CD4-positive, alpha-beta memory T cell (primary cell): ENCODE measurements around the gene CYP26B1. TPM values are rescaled to one million over a fixed set of nuclear protein-coding genes. Genes with fewer than 3 reads are reported as not detected.

Source experiments
- CTCF ChIA-PET: fragments of 350-600 bp; sonication (Branson Sonifier 250); formaldehyde crosslinking; loops from one replicate; lab custom pipeline; 2021; ENCODE audit warnings: inconsistent platforms; ENCODE audit not compliant: partially characterized antibody; lab: Charles Lee
- POLR2A ChIA-PET: fragments of 350-600 bp; sonication (Branson Sonifier 250); formaldehyde crosslinking; loops from one replicate; lab custom pipeline; 2021; ENCODE audit not compliant: partially characterized antibody; lab: Charles Lee
- DNase-seq, 5 donors: peaks; one replicate each; pipeline versions ENCODE4 v3.0.0 to v3.0.0-alpha.2; 2020 to 2022; ENCODE audit warnings: mixed read lengths in 1 of 5
- H3K27ac ChIP-seq: one replicate; pipeline ENCODE4 v1.7.0; 2013; ENCODE audit warnings: low read depth, low read length
- H3K27me3 ChIP-seq: 2 replicates; pipeline ENCODE4 v1.7.0; 2013; ENCODE audit warnings: mild to moderate bottlenecking, low read length, moderate library complexity; ENCODE audit not compliant: insufficient read depth
- H3K36me3 ChIP-seq: 2 replicates; pipeline ENCODE4 v1.7.0; 2013; ENCODE audit warnings: mild to moderate bottlenecking, low read length, moderate library complexity; ENCODE audit not compliant: insufficient read depth
- H3K4me1 ChIP-seq: 2 replicates; pipeline ENCODE4 v1.7.0; 2013; ENCODE audit warnings: mild to moderate bottlenecking, low read length, moderate library complexity; ENCODE audit not compliant: insufficient read depth
- H3K4me3 ChIP-seq, 2 donors: one replicate each; pipeline ENCODE4 v1.7.0; 2013; ENCODE audit warnings: low read length in 2 of 2, mild to moderate bottlenecking in 1 of 2
- H3K9me3 ChIP-seq, 2 donors: one replicate each; pipeline ENCODE4 v1.7.0; 2013; ENCODE audit warnings: low read length in 2 of 2, control low read depth in 1 of 2; ENCODE audit not compliant: control insufficient read depth in 1 of 2
- H3K27ac Mint-ChIP-seq, 7 donors: one replicate each; pipeline ENCODE4 v1.8.0; 2020 to 2021; ENCODE audit warnings: mixed read lengths in 7 of 7, mild to moderate bottlenecking in 6 of 7, inconsistent platforms in 3 of 7, moderate library complexity in 3 of 7
- H3K27me3 Mint-ChIP-seq, 2 donors: one replicate each; pipeline ENCODE4 v1.8.0; 2020 to 2021; ENCODE audit warnings: mixed read lengths in 2 of 2
- H3K36me3 Mint-ChIP-seq, 2 donors: one replicate each; pipeline ENCODE4 v1.8.0; 2020 to 2021; ENCODE audit warnings: mixed read lengths in 2 of 2, inconsistent platforms in 1 of 2, mild to moderate bottlenecking in 1 of 2
- H3K4me1 Mint-ChIP-seq, 4 donors: one replicate each; pipeline ENCODE4 v1.8.0; 2020 to 2021; ENCODE audit warnings: mixed read lengths in 4 of 4, mild to moderate bottlenecking in 1 of 4
- H3K4me3 Mint-ChIP-seq, 8 donors: one replicate each; pipeline ENCODE4 v1.8.0; 2020 to 2021; ENCODE audit warnings: mixed read lengths in 8 of 8, mild to moderate bottlenecking in 7 of 8, moderate library complexity in 6 of 8, inconsistent platforms in 3 of 8
- H3K9me3 Mint-ChIP-seq, 8 donors: one replicate each; pipeline ENCODE4 v1.8.0; 2020 to 2021; ENCODE audit warnings: mixed read lengths in 8 of 8, mild to moderate bottlenecking in 5 of 8, inconsistent platforms in 3 of 8, moderate library complexity in 1 of 8
- intact Hi-C: fragments of 100-400 bp; cut with micrococcal nuclease; formaldehyde crosslinking; loops from one replicate; pipeline ENCODE4 v1.15.1; 2023
- polyA plus RNA-seq, 2 donors: library from polyadenylated mRNA; unstranded; fragments of 300-500 nt; fragmentation: Illumina TruSeq; gene quantifications; one replicate each; pipeline ENCODE4 v1.2.3, GENCODE V29; 2021
- total RNA-seq, 2 experiments: library from RNA; stranded (reverse); gene quantifications; one replicate each; pipeline ENCODE4 v1.2.3, GENCODE V29; 2021

The CYP26B1 gene
- total and polyA plus RNA-seq, 4 experiments from 2014 or later, result not detected

DNA sequence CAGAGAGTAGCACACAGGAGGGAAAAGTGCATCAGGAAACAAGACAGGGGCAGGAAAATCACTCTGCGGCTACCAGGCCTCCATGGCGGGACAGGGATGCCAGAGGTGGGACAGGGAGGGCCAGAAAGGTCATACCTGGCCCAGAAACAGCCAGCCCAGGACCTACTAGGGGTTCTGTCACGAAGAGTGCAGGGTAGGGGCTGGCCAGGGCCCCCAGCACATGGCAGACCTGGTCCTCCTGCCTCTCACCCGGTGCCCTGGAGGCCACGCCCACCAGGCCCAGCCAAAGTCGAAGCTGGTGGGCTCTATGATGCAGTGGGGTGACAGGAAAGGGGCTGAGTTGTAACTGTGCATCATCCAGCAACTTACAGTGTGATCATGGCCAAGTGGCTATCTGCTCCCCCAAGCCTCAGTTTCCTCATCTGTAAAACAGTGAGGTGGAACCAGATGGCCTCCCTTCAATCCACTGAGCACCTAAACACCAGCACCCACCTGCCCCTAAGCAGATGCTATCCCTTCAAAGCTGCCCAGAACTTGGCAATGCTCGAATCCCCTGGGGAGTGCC, 10.6 kb downstream of the CYP26B1 start:
- H3K36me3 Mint-ChIP-seq, result no peaks in the 10 kb centered on the region
- no peaks in the 10 kb centered on the region for H3K36me3 ChIP-seq
- H3K27me3 Mint-ChIP-seq, result peaks cover 1 to 9% of the 10 kb centered on the region in 2 donors
- no peak for DNase-seq
- peaks cover 0 to 2% (median 0%) of the 10 kb centered on the region in 8 donors for H3K9me3 Mint-ChIP-seq
- H3K27me3 ChIP-seq, result no peaks in the 10 kb centered on the region
- H3K9me3 ChIP-seq, result no peaks in the 10 kb centered on the region
- no peak overlapping the region for H3K27ac ChIP-seq
- H3K4me3 Mint-ChIP-seq, result no peak overlapping the region
- H3K4me1 Mint-ChIP-seq, result no peaks in the 10 kb centered on the region
- no peaks in the 10 kb centered on the region for H3K4me1 ChIP-seq
- H3K27ac Mint-ChIP-seq, result no peak overlapping the region
- ChIA-PET CTCF (interaction anchor here (0.9 to 2.6 kb wide), 2 partner anchors 13 to 27 kb away, joined by 3 to 8 read pairs; no protein-coding TSS in a partner anchor), POLR2A (no interaction called here)
- intact Hi-C loops, result no loop called here
- H3K4me3 ChIP-seq, result no peak overlapping the region

DNA sequence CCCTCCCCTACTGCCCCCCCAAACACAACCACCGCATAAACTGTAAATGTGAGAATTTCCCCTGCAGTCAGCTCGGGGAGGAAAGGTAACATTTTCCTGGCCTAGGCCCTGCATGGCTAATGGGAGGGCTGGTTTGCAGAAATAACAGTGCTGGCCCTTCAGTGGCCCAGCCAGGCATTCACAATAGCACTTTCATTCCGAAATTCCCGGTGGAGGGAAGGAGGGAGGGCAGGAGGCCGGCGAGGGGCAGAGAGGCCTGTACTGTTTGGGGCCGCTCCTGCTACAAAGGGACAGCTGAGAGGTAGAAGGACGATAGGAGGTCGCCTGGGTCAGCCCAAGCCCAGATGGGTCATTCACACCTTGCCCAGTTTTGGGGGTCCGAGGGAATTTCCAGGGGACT, 11.3 kb downstream of the CYP26B1 start:
- Mint-ChIP-seq H3K9me3 (peaks cover 0 to 2% (median 0%) of the 10 kb centered on the region in 8 donors), H3K27ac (no peak overlapping the region), H3K36me3 (no peaks in the 10 kb centered on the region), H3K27me3 (peaks cover 1 to 9% of the 10 kb centered on the region in 2 donors), H3K4me1 (no peaks in the 10 kb centered on the region), H3K4me3 (no peak overlapping the region)
- POLR2A ChIA-PET, result no interaction called here
- H3K9me3 ChIP-seq, result no peaks in the 10 kb centered on the region
- no peak overlapping the region for H3K4me3 ChIP-seq
- no peaks in the 10 kb centered on the region for H3K36me3 ChIP-seq
- CTCF ChIA-PET, result no interaction called here
- H3K27me3 ChIP-seq, result no peaks in the 10 kb centered on the region
- intact Hi-C loops, result no loop called here
- H3K4me1 ChIP-seq, result no peaks in the 10 kb centered on the region
- H3K27ac ChIP-seq, result no peak overlapping the region
- no peak for DNase-seq

DNA sequence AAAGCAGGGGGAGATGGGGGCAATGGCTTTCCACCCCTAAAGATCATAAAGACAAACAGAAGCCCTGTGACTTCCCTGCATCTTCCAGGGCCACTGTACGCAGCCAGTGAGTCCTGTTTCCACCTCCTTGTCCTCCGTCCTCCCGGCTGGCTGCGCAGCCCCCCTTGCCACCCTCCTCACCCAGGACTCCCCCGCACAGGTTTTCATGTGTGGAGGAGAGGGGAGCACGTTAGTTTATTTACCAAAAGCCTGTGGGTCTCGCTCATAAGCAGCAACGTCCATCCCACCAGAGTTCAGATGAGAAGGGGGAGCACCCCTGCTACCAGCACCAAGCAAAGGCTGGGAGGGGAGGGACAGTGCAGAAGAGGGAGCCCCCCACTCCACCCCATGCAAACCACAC, 11.7 kb downstream of the CYP26B1 start:
- H3K36me3 Mint-ChIP-seq, result no peaks in the 10 kb centered on the region
- Histone ChIP-seq H3K4me1 (no peaks in the 10 kb centered on the region), H3K4me3 (no peak overlapping the region), H3K27me3 (no peaks in the 10 kb centered on the region), H3K27ac (no peak overlapping the region), H3K36me3 (no peaks in the 10 kb centered on the region), H3K9me3 (no peaks in the 10 kb centered on the region)
- intact Hi-C loops, result no loop called here
- no peak for DNase-seq
- H3K27ac Mint-ChIP-seq, result no peak overlapping the region
- peaks cover 1 to 8% of the 10 kb centered on the region in 2 donors for H3K27me3 Mint-ChIP-seq
- H3K4me1 Mint-ChIP-seq, result no peaks in the 10 kb centered on the region
- CTCF ChIA-PET, result no interaction called here
- no peak overlapping the region for H3K4me3 Mint-ChIP-seq
- POLR2A ChIA-PET, result no interaction called here
- H3K9me3 Mint-ChIP-seq, result peaks cover 0 to 2% (median 0%) of the 10 kb centered on the region in 8 donors

DNA sequence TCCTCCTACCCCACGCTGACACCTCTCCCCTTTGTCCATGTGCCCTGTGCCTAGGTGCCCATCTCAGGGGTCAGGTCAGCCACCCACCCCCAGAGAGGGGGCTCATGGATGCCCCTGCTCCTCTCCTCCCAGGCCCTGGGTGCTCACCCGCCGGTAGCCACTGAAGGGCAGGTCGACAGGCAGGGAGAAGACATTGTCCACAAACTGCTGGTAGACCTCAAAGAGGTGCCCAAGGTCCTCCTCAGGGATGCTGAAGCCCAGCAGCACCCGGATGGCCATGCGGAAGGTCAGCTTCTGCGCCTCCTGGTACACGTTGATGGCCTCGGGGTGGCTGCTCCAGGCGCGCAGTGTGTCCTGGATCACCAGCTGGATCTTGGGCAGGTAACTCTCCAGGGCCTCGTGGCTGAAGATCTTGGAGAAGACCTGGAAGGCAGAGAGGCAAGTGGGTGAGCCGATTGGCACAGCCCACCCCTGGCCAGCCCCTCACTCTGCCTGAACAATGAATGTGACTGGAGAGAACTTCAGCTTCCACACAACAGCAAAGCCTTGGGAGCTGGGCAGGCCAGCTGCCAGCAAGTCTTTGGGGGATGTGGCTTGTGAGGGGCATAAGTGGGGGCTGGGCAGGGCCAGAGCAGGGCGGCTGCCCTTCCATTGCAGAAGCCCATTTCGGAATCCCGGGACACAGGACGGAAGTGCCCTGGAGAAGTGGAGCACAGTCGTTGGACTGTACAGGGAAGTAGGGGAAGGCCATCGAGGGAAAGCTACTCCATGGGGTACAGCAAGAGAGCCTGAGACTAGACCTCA, 12.5 kb downstream of the CYP26B1 start:
- Mint-ChIP-seq H3K4me1 (no peaks in the 10 kb centered on the region), H3K36me3 (no peaks in the 10 kb centered on the region), H3K27me3 (peaks cover 1 to 11% of the 10 kb centered on the region in 2 donors), H3K27ac (no peak overlapping the region), H3K9me3 (no peaks in the 10 kb centered on the region), H3K4me3 (no peak overlapping the region)
- ChIA-PET POLR2A (no interaction called here), CTCF (no interaction called here)
- no peak overlapping the region for H3K4me3 ChIP-seq
- no peaks in the 10 kb centered on the region for H3K4me1 ChIP-seq
- H3K9me3 ChIP-seq, result no peaks in the 10 kb centered on the region
- no peak for DNase-seq
- H3K36me3 ChIP-seq, result no peaks in the 10 kb centered on the region
- H3K27ac ChIP-seq, result no peak overlapping the region
- intact Hi-C loops, result no loop called here
- no peaks in the 10 kb centered on the region for H3K27me3 ChIP-seq

DNA sequence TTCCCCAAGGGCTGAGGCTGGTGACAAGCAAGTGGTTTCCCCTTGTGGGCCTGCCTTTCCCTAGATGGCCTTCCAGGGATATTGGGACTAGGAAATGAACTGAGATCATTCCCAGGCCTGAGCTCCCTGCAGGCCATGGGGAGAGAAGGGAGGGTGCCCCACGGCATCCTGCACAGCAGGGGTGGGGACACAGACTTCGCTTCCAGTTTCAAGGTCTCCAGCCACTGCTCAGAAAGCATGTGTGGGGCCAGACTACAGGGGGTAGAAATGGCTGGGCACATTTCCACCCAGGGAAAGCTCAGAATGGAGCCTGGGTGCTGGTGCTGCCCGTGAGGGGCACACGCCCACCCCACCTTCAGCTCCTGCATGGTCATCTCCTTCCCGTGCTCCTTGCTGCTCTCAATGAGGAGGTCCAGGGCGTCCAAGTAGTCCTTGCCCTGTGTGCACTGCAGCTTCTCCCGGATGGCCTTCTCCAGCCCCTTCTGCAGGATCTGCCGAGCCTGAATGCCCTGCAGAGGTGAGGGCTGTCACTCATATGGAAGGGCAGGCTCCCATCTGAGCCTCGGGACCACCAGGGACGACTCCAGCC, 13.2 kb downstream of the CYP26B1 start:
- no peaks in the 10 kb centered on the region for H3K36me3 Mint-ChIP-seq
- H3K27ac ChIP-seq, result no peak overlapping the region
- no peaks in the 10 kb centered on the region for H3K9me3 ChIP-seq
- no peaks in the 10 kb centered on the region for H3K36me3 ChIP-seq
- H3K27me3 Mint-ChIP-seq, result peaks cover 1 to 13% of the 10 kb centered on the region in 2 donors
- H3K9me3 Mint-ChIP-seq, result no peaks in the 10 kb centered on the region
- POLR2A ChIA-PET, result no interaction called here
- H3K27ac Mint-ChIP-seq, result no peak overlapping the region
- no peaks in the 10 kb centered on the region for H3K4me1 ChIP-seq
- H3K4me3 Mint-ChIP-seq, result no peak overlapping the region
- CTCF ChIA-PET, result no interaction called here
- no peak overlapping the region for H3K4me3 ChIP-seq
- DNase-seq, result no peak
- H3K4me1 Mint-ChIP-seq, result no peaks in the 10 kb centered on the region
- H3K27me3 ChIP-seq, result no peaks in the 10 kb centered on the region
- intact Hi-C loops, result no loop called here

DNA sequence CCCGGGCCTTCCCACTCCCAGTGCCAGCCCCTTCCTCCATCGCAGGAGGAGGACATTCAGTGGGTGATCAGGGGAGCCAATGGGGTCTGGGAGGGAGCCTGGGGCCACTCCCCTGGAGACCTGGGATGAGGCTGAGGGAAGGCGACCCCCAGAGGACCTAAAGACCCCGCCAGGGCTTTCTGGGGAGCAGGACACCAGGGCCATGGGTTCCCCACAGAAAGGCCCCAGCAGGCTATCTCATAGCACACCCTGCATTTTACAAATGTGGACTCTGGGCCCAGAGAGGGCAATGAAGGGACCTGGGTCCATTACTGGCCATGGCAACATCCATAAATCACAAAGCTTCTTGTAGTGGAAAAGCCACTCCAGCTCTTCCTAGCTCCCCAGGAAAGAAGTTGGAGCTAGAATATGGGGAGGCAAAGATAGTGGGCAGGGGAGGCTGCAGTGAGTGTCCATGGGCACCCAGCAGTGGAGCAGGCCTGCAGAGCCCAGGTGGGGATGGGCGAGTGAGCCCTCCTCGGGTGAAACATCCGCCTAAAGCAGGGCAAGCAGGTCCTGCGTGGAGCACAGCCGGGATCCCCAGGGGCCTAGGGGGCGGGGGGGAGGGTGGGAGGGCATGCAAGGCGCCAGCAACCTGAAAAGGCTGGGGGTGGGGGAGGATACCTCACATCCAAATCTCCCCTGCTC, 13.8 kb downstream of the CYP26B1 start:
- Histone ChIP-seq H3K27ac (no peak overlapping the region), H3K9me3 (no peaks in the 10 kb centered on the region), H3K4me1 (no peaks in the 10 kb centered on the region), H3K4me3 (no peak overlapping the region), H3K27me3 (no peaks in the 10 kb centered on the region), H3K36me3 (no peaks in the 10 kb centered on the region)
- Mint-ChIP-seq H3K4me3 (no peak overlapping the region), H3K36me3 (no peaks in the 10 kb centered on the region), H3K27me3 (peaks cover 1 to 13% of the 10 kb centered on the region in 2 donors), H3K9me3 (no peaks in the 10 kb centered on the region), H3K4me1 (no peaks in the 10 kb centered on the region), H3K27ac (no peak overlapping the region)
- POLR2A ChIA-PET, result no interaction called here
- no peak for DNase-seq
- intact Hi-C loops, result no loop called here
- CTCF ChIA-PET, result interaction anchor here (1.4 kb wide), 1 partner anchor 13 kb away, joined by 3 read pairs; no protein-coding TSS in a partner anchor
